ENCODE measurements around the gene ABHD16B. TPM values are rescaled to one million over a fixed set of nuclear protein-coding genes. Genes with fewer than 3 reads are reported as not detected.

The ABHD16B gene
- total RNA-seq, 1 donor, result not detected

GRCh38 chr20:63885264-63886053 is 24.2 kb downstream of the ABHD16B start:
- Histone ChIP-seq H3K27ac (ENCODE audit: low read depth, low read length) (no peak overlapping the region), H2AFZ (ENCODE audit: low read length) (no peak overlapping the region), H3K9me3 (ENCODE audit: low read depth, low read length) (no peaks in the 10 kb centered on the region), H3K79me2 (ENCODE audit: insufficient read depth, low read length) (peaks cover 77% of the 10 kb centered on the region), H3K4me1 (ENCODE audit: insufficient read depth, low read length) (peaks cover 6% of the 10 kb centered on the region), H4K20me1 (ENCODE audit: insufficient read depth, low read length) (peaks cover 75% of the 10 kb centered on the region), H3K4me2 (ENCODE audit: insufficient read depth, low read length) (no peak overlapping the region), H3K4me3 (ENCODE audit: insufficient read depth, low read length) (no peak overlapping the region), H3K27me3 (ENCODE audit: insufficient read depth, low read length) (no peaks in the 10 kb centered on the region), H3K36me3 (ENCODE audit: insufficient read depth, low read length) (peaks cover 75% of the 10 kb centered on the region)
- peak; percentile 43 for DNase-seq (ENCODE audit: insufficient read length, low spot score, missing footprints)
- no peak for TF ChIP-seq CTCF (IDR thresholded peaks at IDR 0.05; ENCODE audit: extremely low read depth, low read depth, low read length)

- peak; percentile 52 for DNase-seq (ENCODE audit: insufficient read length, low spot score, missing footprints)
- Histone ChIP-seq H3K9me3 (ENCODE audit: low read depth, low read length) (no peaks in the 10 kb centered on the region), H3K36me3 (ENCODE audit: insufficient read depth, low read length) (peaks cover 81% of the 10 kb centered on the region), H3K79me2 (ENCODE audit: insufficient read depth, low read length) (peaks cover 76% of the 10 kb centered on the region), H3K4me1 (ENCODE audit: insufficient read depth, low read length) (peaks cover 6% of the 10 kb centered on the region), H4K20me1 (ENCODE audit: insufficient read depth, low read length) (peaks cover 78% of the 10 kb centered on the region), H3K27me3 (ENCODE audit: insufficient read depth, low read length) (no peaks in the 10 kb centered on the region), H3K4me3 (ENCODE audit: insufficient read depth, low read length) (no peak overlapping the region), H2AFZ (ENCODE audit: low read length) (no peak overlapping the region), H3K4me2 (ENCODE audit: insufficient read depth, low read length) (no peak overlapping the region), H3K27ac (ENCODE audit: low read depth, low read length) (no peak overlapping the region)
- no peak for TF ChIP-seq CTCF (IDR thresholded peaks at IDR 0.05; ENCODE audit: extremely low read depth, low read depth, low read length)
Observed at GRCh38 chr20:63886054-63886419, 24.7 kb downstream of the ABHD16B start.

- Histone ChIP-seq H3K36me3 (ENCODE audit: insufficient read depth, low read length) (peaks cover 81% of the 10 kb centered on the region), H3K4me1 (ENCODE audit: insufficient read depth, low read length) (peaks cover 6% of the 10 kb centered on the region), H2AFZ (ENCODE audit: low read length) (no peak overlapping the region), H3K9me3 (ENCODE audit: low read depth, low read length) (no peaks in the 10 kb centered on the region), H3K79me2 (ENCODE audit: insufficient read depth, low read length) (peaks cover 67% of the 10 kb centered on the region), H3K27me3 (ENCODE audit: insufficient read depth, low read length) (no peaks in the 10 kb centered on the region), H4K20me1 (ENCODE audit: insufficient read depth, low read length) (peaks cover 71% of the 10 kb centered on the region), H3K4me3 (ENCODE audit: insufficient read depth, low read length) (no peak overlapping the region), H3K4me2 (ENCODE audit: insufficient read depth, low read length) (no peak overlapping the region), H3K27ac (ENCODE audit: low read depth, low read length) (no peak overlapping the region)
- no peak for TF ChIP-seq CTCF (IDR thresholded peaks at IDR 0.05; ENCODE audit: extremely low read depth, low read depth, low read length)
- peak; percentile 71 for DNase-seq (ENCODE audit: insufficient read length, low spot score, missing footprints)
Observed at GRCh38 chr20:63886921-63887320, 25.6 kb downstream of the ABHD16B start.

GRCh38 chr20:63889241-63890200 is 28.2 kb downstream of the ABHD16B start:
- H3K27ac ChIP-seq (ENCODE audit: low read depth, low read length), result no peak overlapping the region
- no peak overlapping the region for H3K4me2 ChIP-seq (ENCODE audit: insufficient read depth, low read length)
- peaks cover 11% of the 10 kb centered on the region for H3K4me1 ChIP-seq (ENCODE audit: insufficient read depth, low read length)
- DNase-seq (ENCODE audit: insufficient read length, low spot score, missing footprints), result peak; percentile 68
- H4K20me1 ChIP-seq (ENCODE audit: insufficient read depth, low read length), result peaks cover 50% of the 10 kb centered on the region
- H2AFZ ChIP-seq (ENCODE audit: low read length), result no peak overlapping the region
- no peak for TF ChIP-seq CTCF (IDR thresholded peaks at IDR 0.05; ENCODE audit: extremely low read depth, low read depth, low read length)
- no peaks in the 10 kb centered on the region for H3K27me3 ChIP-seq (ENCODE audit: insufficient read depth, low read length)
- H3K9me3 ChIP-seq (ENCODE audit: low read depth, low read length), result no peaks in the 10 kb centered on the region
- H3K4me3 ChIP-seq (ENCODE audit: insufficient read depth, low read length), result no peak overlapping the region
- peaks cover 43% of the 10 kb centered on the region for H3K79me2 ChIP-seq (ENCODE audit: insufficient read depth, low read length)
- H3K36me3 ChIP-seq (ENCODE audit: insufficient read depth, low read length), result peaks cover 72% of the 10 kb centered on the region
